Measurements from ENCODE around the gene MOGAT2.
"Not testable (repeated sequence)": the region's sequence is repeated elsewhere in the genome, so short reads cannot be mapped to it uniquely, and the experiment has no call there.

The MOGAT2 gene

DNA sequence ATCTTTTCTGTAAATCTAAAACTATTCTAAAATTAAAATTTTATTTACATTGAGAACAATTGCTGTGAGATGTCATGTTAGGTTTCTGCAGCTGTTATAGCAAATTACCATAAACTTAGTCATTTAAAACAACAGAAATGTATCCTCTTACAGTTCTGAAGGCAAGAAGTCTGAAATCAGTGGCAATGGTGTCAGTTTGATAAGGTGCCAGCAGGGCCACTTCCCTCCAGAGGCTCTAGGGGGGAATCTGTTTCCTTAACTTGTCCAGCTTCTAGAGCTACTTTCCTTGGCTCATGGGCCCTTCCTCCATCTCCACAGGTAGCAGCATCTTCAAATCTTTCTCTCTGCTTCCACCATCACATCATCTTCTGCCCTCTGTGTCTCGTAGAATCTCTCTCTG is 23.0 kb downstream of the MOGAT2 start:
- Histone ChIP-seq H3K4me2 (ENCODE audit: low read length) (no peak overlapping the region), H3K9me2 (ENCODE audit: low read depth, low read length) (no peaks in the 10 kb centered on the region), H3K36me3 (ENCODE audit: insufficient read depth, low read length) (no peaks in the 10 kb centered on the region), H3K79me2 (ENCODE audit: insufficient read depth, low read length) (no peaks in the 10 kb centered on the region), H3K27ac (ENCODE audit: low read depth, low read length, poor library complexity, severe bottlenecking) (no peak overlapping the region), H4K20me1 (ENCODE audit: insufficient read depth, low read length) (no peaks in the 10 kb centered on the region), H2AFZ (ENCODE audit: low read length) (no peak overlapping the region), H3K4me1 (ENCODE audit: insufficient read depth, low read length, severe bottlenecking) (no peaks in the 10 kb centered on the region), H3K9me3 (ENCODE audit: low read length) (no peaks in the 10 kb centered on the region), H3K27me3 (ENCODE audit: insufficient read depth, low read length) (peaks cover 3% of the 10 kb centered on the region; the same call in 1 of the 2 replicates), H3F3A (ENCODE audit: insufficient read depth, low read length) (no peaks in the 10 kb centered on the region), H3K4me3 (ENCODE audit: low read depth, low read length, poor library complexity, severe bottlenecking) (no peak overlapping the region), H3K9ac (ENCODE audit: low read length) (no peak overlapping the region)
- TF ChIP-seq, protein P1, sequence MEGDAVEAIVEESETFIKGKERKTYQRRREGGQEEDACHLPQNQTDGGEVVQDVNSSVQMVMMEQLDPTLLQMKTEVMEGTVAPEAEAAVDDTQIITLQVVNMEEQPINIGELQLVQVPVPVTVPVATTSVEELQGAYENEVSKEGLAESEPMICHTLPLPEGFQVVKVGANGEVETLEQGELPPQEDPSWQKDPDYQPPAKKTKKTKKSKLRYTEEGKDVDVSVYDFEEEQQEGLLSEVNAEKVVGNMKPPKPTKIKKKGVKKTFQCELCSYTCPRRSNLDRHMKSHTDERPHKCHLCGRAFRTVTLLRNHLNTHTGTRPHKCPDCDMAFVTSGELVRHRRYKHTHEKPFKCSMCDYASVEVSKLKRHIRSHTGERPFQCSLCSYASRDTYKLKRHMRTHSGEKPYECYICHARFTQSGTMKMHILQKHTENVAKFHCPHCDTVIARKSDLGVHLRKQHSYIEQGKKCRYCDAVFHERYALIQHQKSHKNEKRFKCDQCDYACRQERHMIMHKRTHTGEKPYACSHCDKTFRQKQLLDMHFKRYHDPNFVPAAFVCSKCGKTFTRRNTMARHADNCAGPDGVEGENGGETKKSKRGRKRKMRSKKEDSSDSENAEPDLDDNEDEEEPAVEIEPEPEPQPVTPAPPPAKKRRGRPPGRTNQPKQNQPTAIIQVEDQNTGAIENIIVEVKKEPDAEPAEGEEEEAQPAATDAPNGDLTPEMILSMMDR (IDR thresholded peaks at IDR 0.05; ENCODE audit: low read length) = no peak
- no peak for TF ChIP-seq EZH2 (IDR thresholded peaks at IDR 0.05; ENCODE audit: borderline replicate concordance, low read length)

DNA sequence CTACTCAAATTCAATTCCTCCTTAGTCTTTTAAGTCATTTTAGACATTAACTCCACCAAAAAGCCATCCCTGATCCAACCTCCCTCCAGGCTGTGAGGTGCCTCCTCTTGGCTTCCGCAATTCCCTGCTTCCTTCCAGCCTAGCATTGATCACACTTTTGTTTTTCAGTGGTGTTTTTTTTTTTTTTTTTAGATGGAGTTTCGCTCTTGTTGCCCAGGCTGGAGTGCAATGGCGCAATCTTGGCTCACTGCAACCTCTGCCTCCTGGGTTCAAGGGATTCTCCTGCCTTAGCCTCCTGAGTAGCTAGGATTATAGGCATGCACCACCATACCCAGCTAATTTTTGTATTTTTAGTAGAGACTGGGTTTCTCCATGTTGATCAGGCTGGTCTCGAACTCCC is 25.5 kb downstream of the MOGAT2 start:
- not testable (repeated sequence) for H4K20me1 ChIP-seq (ENCODE audit: insufficient read depth, low read length); H2AFZ ChIP-seq (ENCODE audit: low read length); H3K4me3 ChIP-seq (ENCODE audit: low read depth, low read length, poor library complexity, severe bottlenecking); H3K4me1 ChIP-seq (ENCODE audit: insufficient read depth, low read length, severe bottlenecking); H3K79me2 ChIP-seq (ENCODE audit: insufficient read depth, low read length); H3K4me2 ChIP-seq (ENCODE audit: low read length); H3K9me3 ChIP-seq (ENCODE audit: low read length); H3K9me2 ChIP-seq (ENCODE audit: low read depth, low read length); H3K27ac ChIP-seq (ENCODE audit: low read depth, low read length, poor library complexity, severe bottlenecking); H3K9ac ChIP-seq (ENCODE audit: low read length); H3K27me3 ChIP-seq (ENCODE audit: insufficient read depth, low read length); H3K36me3 ChIP-seq (ENCODE audit: insufficient read depth, low read length); H3F3A ChIP-seq (ENCODE audit: insufficient read depth, low read length)

DNA sequence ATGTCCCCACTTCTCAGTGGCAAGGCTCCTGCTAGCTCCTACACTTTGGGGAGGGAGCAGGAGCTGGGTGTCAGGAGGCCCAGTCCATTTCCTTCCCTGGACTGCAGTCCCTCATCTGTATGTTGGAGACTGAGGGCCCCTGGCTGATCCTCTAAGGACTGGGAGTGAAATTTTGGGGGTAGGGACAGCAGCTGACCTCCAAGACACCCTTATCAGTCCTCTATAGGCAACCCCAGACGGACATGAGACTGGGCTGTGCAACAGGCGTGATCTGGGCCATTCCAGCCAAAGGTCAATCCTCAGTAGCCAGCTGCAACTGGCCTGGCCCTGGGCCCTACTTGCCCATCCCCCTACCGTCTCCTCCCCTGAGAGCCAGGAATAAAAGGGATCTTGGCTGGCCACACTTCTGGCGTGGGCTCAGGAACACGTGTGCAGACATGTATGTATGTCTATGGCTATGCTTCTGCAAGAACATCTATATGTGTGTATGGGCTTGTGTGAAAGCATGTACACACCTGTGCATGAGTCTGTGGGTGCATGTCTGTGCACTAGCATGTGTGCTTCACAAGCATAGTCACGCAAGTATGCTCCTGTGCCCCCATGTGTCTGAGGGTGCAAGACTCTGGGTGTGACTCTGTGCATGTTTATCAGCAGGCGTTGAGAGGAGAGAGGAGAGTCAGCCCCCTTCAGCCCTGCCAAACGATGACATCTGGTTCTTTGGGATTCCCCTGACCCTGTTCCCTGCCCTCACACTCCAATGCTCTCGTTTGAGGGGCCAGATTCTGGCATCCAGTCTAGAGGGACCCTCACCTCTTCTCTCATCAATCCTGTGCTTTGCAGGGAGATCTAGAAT is 26.3 kb downstream of the MOGAT2 start:
- H3K4me3 ChIP-seq (ENCODE audit: low read depth, low read length, poor library complexity, severe bottlenecking) = no peak overlapping the region
- H3K27me3 ChIP-seq (ENCODE audit: insufficient read depth, low read length) = peaks cover 3% of the 10 kb centered on the region; the same call in 1 of the 2 replicates
- H3K9ac ChIP-seq (ENCODE audit: low read length) = no peak overlapping the region
- no peaks in the 10 kb centered on the region for H3K9me2 ChIP-seq (ENCODE audit: low read depth, low read length)
- H3K79me2 ChIP-seq (ENCODE audit: insufficient read depth, low read length) = no peaks in the 10 kb centered on the region
- H3K4me2 ChIP-seq (ENCODE audit: low read length) = no peak overlapping the region
- no peaks in the 10 kb centered on the region for H3K36me3 ChIP-seq (ENCODE audit: insufficient read depth, low read length)
- H4K20me1 ChIP-seq (ENCODE audit: insufficient read depth, low read length) = no peaks in the 10 kb centered on the region
- H3K9me3 ChIP-seq (ENCODE audit: low read length) = no peaks in the 10 kb centered on the region; the same call in 1 of the 2 replicates
- H3K4me1 ChIP-seq (ENCODE audit: insufficient read depth, low read length, severe bottlenecking) = no peaks in the 10 kb centered on the region
- H3K27ac ChIP-seq (ENCODE audit: low read depth, low read length, poor library complexity, severe bottlenecking) = no peak overlapping the region
- no peak overlapping the region for H2AFZ ChIP-seq (ENCODE audit: low read length)
- no peaks in the 10 kb centered on the region for H3F3A ChIP-seq (ENCODE audit: insufficient read depth, low read length)
- TF ChIP-seq, protein P1 (IDR thresholded peaks at IDR 0.05; ENCODE audit: low read length) = no peak
- no peak for TF ChIP-seq EZH2 (IDR thresholded peaks at IDR 0.05; ENCODE audit: borderline replicate concordance, low read length)

DNA sequence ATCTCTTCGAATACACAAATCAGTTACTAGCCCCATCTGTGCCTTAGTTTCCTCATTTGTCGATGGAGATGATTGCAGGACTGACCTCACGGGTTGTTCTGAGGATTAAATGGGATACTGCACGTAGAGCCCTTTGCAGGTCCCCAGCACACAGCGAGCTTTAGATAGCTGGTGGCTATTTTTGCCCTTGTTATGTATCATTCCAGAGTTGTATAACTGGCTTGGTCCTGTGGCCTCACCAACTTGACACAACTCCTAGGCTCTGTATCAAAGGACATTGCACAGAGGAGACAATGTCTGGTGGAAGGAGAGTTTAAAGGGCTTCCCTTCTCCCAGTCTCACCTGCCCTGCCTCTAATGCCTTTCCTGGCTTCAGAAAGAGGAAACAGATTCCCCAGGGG is 28.2 kb downstream of the MOGAT2 start:
- H3K9ac ChIP-seq (ENCODE audit: low read length) = no peak overlapping the region
- H3K9me2 ChIP-seq (ENCODE audit: low read depth, low read length) = no peaks in the 10 kb centered on the region
- H3K4me3 ChIP-seq (ENCODE audit: low read depth, low read length, poor library complexity, severe bottlenecking) = no peak overlapping the region
- H3K4me2 ChIP-seq (ENCODE audit: low read length) = no peak overlapping the region
- no peaks in the 10 kb centered on the region for H3K36me3 ChIP-seq (ENCODE audit: insufficient read depth, low read length)
- H3K27me3 ChIP-seq (ENCODE audit: insufficient read depth, low read length) = peaks cover 2% of the 10 kb centered on the region; the same call in 1 of the 2 replicates
- H2AFZ ChIP-seq (ENCODE audit: low read length) = no peak overlapping the region
- no peaks in the 10 kb centered on the region for H3F3A ChIP-seq (ENCODE audit: insufficient read depth, low read length)
- no peaks in the 10 kb centered on the region; the same call in 1 of the 2 replicates for H3K9me3 ChIP-seq (ENCODE audit: low read length)
- H3K4me1 ChIP-seq (ENCODE audit: insufficient read depth, low read length, severe bottlenecking) = no peaks in the 10 kb centered on the region
- TF ChIP-seq EZH2 (IDR thresholded peaks at IDR 0.05; ENCODE audit: borderline replicate concordance, low read length) = no peak
- TF ChIP-seq, protein P1 (IDR thresholded peaks at IDR 0.05; ENCODE audit: low read length) = no peak
- H3K79me2 ChIP-seq (ENCODE audit: insufficient read depth, low read length) = no peaks in the 10 kb centered on the region
- no peak overlapping the region for H3K27ac ChIP-seq (ENCODE audit: low read depth, low read length, poor library complexity, severe bottlenecking)
- H4K20me1 ChIP-seq (ENCODE audit: insufficient read depth, low read length) = no peaks in the 10 kb centered on the region

DNA sequence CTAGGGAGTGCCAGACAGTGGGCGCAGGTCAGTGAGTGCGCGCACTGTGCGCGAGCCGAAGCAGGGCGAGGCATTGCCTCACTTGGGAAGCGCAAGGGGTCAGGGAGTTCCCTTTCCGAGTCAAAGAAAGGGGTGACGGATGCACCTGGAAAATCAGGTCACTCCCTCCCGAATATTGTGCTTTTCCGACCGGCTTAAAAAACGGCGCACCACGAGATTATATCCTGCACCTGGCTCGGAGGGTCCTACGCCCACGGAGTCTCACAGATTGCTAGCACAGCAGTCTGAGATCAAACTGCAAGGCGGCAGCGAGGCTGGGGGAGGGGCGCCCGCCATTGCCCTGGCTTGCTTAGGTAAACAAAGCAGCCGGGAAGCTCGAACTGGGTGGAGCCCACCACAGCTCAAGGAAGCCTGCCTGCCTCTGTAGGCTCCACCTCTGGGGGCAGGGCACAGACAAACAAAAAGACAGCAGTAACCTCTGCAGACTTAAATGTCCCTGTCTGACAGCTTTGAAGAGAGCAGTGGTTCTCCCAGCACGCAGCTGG is 31.2 kb downstream of the MOGAT2 start:
- H3K4me1 ChIP-seq (ENCODE audit: insufficient read depth, low read length, severe bottlenecking); H3F3A ChIP-seq (ENCODE audit: insufficient read depth, low read length); H3K27me3 ChIP-seq (ENCODE audit: insufficient read depth, low read length); H2AFZ ChIP-seq (ENCODE audit: low read length); H3K9me2 ChIP-seq (ENCODE audit: low read depth, low read length); H4K20me1 ChIP-seq (ENCODE audit: insufficient read depth, low read length); H3K9ac ChIP-seq (ENCODE audit: low read length); H3K4me2 ChIP-seq (ENCODE audit: low read length); H3K27ac ChIP-seq (ENCODE audit: low read depth, low read length, poor library complexity, severe bottlenecking); H3K4me3 ChIP-seq (ENCODE audit: low read depth, low read length, poor library complexity, severe bottlenecking); H3K9me3 ChIP-seq (ENCODE audit: low read length); H3K79me2 ChIP-seq (ENCODE audit: insufficient read depth, low read length); H3K36me3 ChIP-seq (ENCODE audit: insufficient read depth, low read length): not testable (repeated sequence)
